ENCODE results near the gene RUFY3. TPM values are rescaled to one million over a fixed set of nuclear protein-coding genes. Genes with fewer than 3 reads are reported as not detected.

Gene RUFY3
- total RNA-seq, 1 experiment from 2014 or later, result 48.0 TPM

DNA sequence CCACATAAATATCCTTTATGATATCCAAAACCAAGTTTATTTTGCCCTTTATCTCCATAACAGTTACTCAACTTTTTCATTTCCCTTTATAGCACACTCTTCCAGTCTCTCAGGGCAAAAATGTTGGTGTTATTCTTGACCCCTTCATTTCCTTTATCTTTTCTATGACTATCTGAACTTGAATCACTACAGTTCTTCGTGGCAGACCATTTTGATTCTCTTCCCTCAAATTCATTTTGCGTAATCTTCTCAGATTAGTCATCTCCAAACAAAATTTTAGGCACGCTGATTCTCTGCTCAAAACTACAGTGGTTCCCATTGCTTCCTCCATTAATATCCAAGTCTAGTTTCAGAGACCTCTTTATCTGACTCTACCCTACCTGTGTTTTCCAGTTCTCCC is 26.1 kb downstream of the RUFY3 start:
- no peak for TF ChIP-seq CTCF (conservative IDR thresholded peaks at IDR 0.05)
- H3K56ac ChIP-seq (ENCODE audit: insufficient read length, low read depth, low read length), result no peak overlapping the region
- DNase-seq, result no peak
- no peak overlapping the region for H4K8ac ChIP-seq (replicated peaks; ENCODE audit: insufficient read length, low read depth, low read length)
- H2AK5ac ChIP-seq (ENCODE audit: insufficient read length, low read length), result no peak overlapping the region
- WGBS (ENCODE audit: extremely low coverage, insufficient read length, low lambda C conversion rate), result no CpG with 5 or more reads among the region's 3 CpGs
- H3K27me3 Mint-ChIP-seq (ENCODE audit: low read depth), result no peaks in the 10 kb centered on the region
- no peak overlapping the region for H2BK15ac ChIP-seq (ENCODE audit: low read depth, low read length)
- no peak overlapping the region for H3K4ac ChIP-seq (ENCODE audit: low read depth, low read length)
- no peak overlapping the region for H2BK120ac ChIP-seq (ENCODE audit: low read depth, low read length, poor library complexity, severe bottlenecking)
- no peak overlapping the region for H3K27ac Mint-ChIP-seq
- H2BK20ac ChIP-seq (ENCODE audit: low read depth, low read length, poor library complexity, severe bottlenecking), result no peak overlapping the region
- no peak overlapping the region for H3K4me2 ChIP-seq (ENCODE audit: insufficient read depth, insufficient read length, low read length)
- no peaks in the 10 kb centered on the region for H3K9me3 ChIP-seq (ENCODE audit: control insufficient read depth, low read depth, low read length)
- H3K18ac ChIP-seq (ENCODE audit: insufficient read length, low read depth, low read length), result no peak overlapping the region
- no peaks in the 10 kb centered on the region for H4K20me1 ChIP-seq (ENCODE audit: control insufficient read depth, insufficient read depth, insufficient read length)
- H2BK5ac ChIP-seq (ENCODE audit: insufficient read length, low read length), result no peak overlapping the region
- H3K4me3 Mint-ChIP-seq, result no peak overlapping the region
- H3K9me3 Mint-ChIP-seq, result no peaks in the 10 kb centered on the region
- H3K9ac ChIP-seq (ENCODE audit: extremely low read depth, insufficient read length, low read length), result no peak overlapping the region
- no peak overlapping the region for H3K27ac ChIP-seq (ENCODE audit: insufficient read length, low read depth, low read length)
- no peak overlapping the region for H3K23ac ChIP-seq (ENCODE audit: insufficient read length, low read depth, low read length)
- H4K91ac ChIP-seq (ENCODE audit: insufficient read length, low read depth, low read length), result no peak overlapping the region
- no peaks in the 10 kb centered on the region for H3K23me2 ChIP-seq (ENCODE audit: insufficient read length, low read depth, low read length, poor library complexity, severe bottlenecking)
- no peak overlapping the region for H2BK12ac ChIP-seq (ENCODE audit: insufficient read length, low read depth, low read length)
- no peaks in the 10 kb centered on the region for H3K4me1 ChIP-seq (ENCODE audit: insufficient read depth, low read length)
- H3K36me3 Mint-ChIP-seq (ENCODE audit: insufficient read depth in 1 of 3, low read depth in 3 of 3), result no peaks in the 10 kb centered on the region
- H3K79me1 ChIP-seq (ENCODE audit: insufficient read depth, low read depth, low read length, poor library complexity, severe bottlenecking), result no peaks in the 10 kb centered on the region
- no peaks in the 10 kb centered on the region for H3K79me2 ChIP-seq (ENCODE audit: insufficient read depth, low read length)
- H3T11ph ChIP-seq (ENCODE audit: low read length), result no peak overlapping the region
- H3K4me1 Mint-ChIP-seq, result peaks cover 0 to 5% of the 10 kb centered on the region in 2 experiments; a peak in 2 of 4 replicates
- H4K5ac ChIP-seq (ENCODE audit: insufficient read length, low read depth, low read length), result no peak overlapping the region
- no peak overlapping the region for H3K14ac ChIP-seq (ENCODE audit: insufficient read depth, low read length)
- no peaks in the 10 kb centered on the region for H3K27me3 ChIP-seq (ENCODE audit: insufficient read depth, low read length)
- H2AFZ ChIP-seq (ENCODE audit: low read length), result no peak overlapping the region

All from H9 (cell line).